ENCODE measurements around the gene NAPG. TPM values are rescaled to one million over a fixed set of nuclear protein-coding genes. Genes with fewer than 3 reads are reported as not detected.
A peak's percentile ranks its signal among the peaks of the same experiment; 100 is the strongest.

Gene NAPG
- polyA plus RNA-seq, 2 of the 4 experiments (the other 2 are of a cell fraction): 11.6 to 22.1 TPM

- Histone ChIP-seq H3K4me3 (no peak overlapping the region), H3K9me3 (no peaks in the 10 kb centered on the region), H3K27ac (no peak overlapping the region), H3K4me1 (no peaks in the 10 kb centered on the region), H3K4me2 (no peak overlapping the region)
- FAIRE-seq (no peak), DNase-seq (ENCODE audit: low read depth in 1 of 2, low spot score in 1 of 2) (no peak), ATAC-seq (peak; percentile 54 to 69; a peak in 5 of 6 replicates)
- TF ChIP-seq NFE2L2 (conservative IDR thresholded peaks at IDR 0.05; ENCODE audit: low read length): no peak
- no peak for TF ChIP-seq BHLHE40 (IDR thresholded peaks at IDR 0.05; ENCODE audit: low read depth, low read length)
- TF ChIP-seq TFCP2L1 (CRISPR knock-in tag; IDR thresholded peaks at IDR 0.05): no peak
- TF ChIP-seq RFX5 (IDR thresholded peaks at IDR 0.05): no peak
- ChIA-PET CTCF (interaction anchor here (0.5 to 4.1 kb wide), 25 partner anchors 9 to 993 kb away, joined by 3 to 23 read pairs (median 3); no protein-coding TSS in a partner anchor), POLR2A (interaction anchor here (0.6 kb wide), 1 partner anchor 253 kb away, joined by 4 read pairs; no protein-coding TSS in a partner anchor)
- 73% methylated on average over 16 of the region's 17 CpGs for WGBS (ENCODE audit: missing lambda C conversion rate)
Measured at GRCh38 chr18:10559553-10560451, 34.0 kb downstream of the NAPG start.

GRCh38 chr18:10560452-10561045 is 34.7 kb downstream of the NAPG start:
- POLR2A ChIA-PET: interaction anchor here (0.6 kb wide), 1 partner anchor 252 kb away, joined by 4 read pairs; no protein-coding TSS in a partner anchor
- H3K27ac ChIP-seq: no peak overlapping the region
- peak; percentile 35 to 53 for DNase-seq (ENCODE audit: low read depth in 1 of 2, low spot score in 1 of 2)
- no peaks in the 10 kb centered on the region for H3K4me1 ChIP-seq
- 37% methylated on average over 17 of the region's 17 CpGs for WGBS (ENCODE audit: missing lambda C conversion rate)
- H3K9me3 ChIP-seq: no peaks in the 10 kb centered on the region
- TF ChIP-seq RAD21 (conservative IDR thresholded peaks at IDR 0.05 in 1 of 2, IDR thresholded peaks at IDR 0.05 in 1 of 2) (peak; percentile 58 to 59), SMC3 (IDR thresholded peaks at IDR 0.05) (peak; percentile 77), E2F6 (IDR thresholded peaks at IDR 0.05; ENCODE audit: borderline replicate concordance, low read depth) (no peak), CTCF (IDR thresholded peaks at IDR 0.05) (peak; percentile 71)
- CTCF ChIA-PET: interaction anchor here (0.6 to 4.1 kb wide), 25 partner anchors 9 to 993 kb away, joined by 3 to 23 read pairs (median 3); no protein-coding TSS in a partner anchor
- H3K4me2 ChIP-seq: no peak overlapping the region
- no peak for FAIRE-seq
- no peak overlapping the region for H3K4me3 ChIP-seq
- ATAC-seq: peak; percentile 72 to 91; a peak in 5 of 6 replicates

GRCh38 chr18:10562773-10563160 is 36.9 kb downstream of the NAPG start:
- Histone ChIP-seq H3K4me1 (no peaks in the 10 kb centered on the region), H3K4me3 (no peak overlapping the region), H3K9me3 (no peaks in the 10 kb centered on the region), H3K4me2 (no peak overlapping the region), H3K27ac (no peak overlapping the region)
- WGBS (ENCODE audit: missing lambda C conversion rate): 87% methylated on average over 5 of the region's 5 CpGs
- TF ChIP-seq CTCF (IDR thresholded peaks at IDR 0.05) (no peak), EHMT2 (IDR thresholded peaks at IDR 0.05; ENCODE audit: low read depth) (no peak), FOXS1 (CRISPR knock-in tag; IDR thresholded peaks at IDR 0.05) (no peak), ZNF302 (CRISPR knock-in tag; IDR thresholded peaks at IDR 0.05) (no peak), RAD21 (conservative IDR thresholded peaks at IDR 0.05 in 1 of 2, IDR thresholded peaks at IDR 0.05 in 1 of 2) (no peak), ZSCAN20 (CRISPR knock-in tag; IDR thresholded peaks at IDR 0.05) (no peak), ATOH8 (CRISPR knock-in tag; IDR thresholded peaks at IDR 0.05; ENCODE audit: low read depth) (no peak), JUNB (IDR thresholded peaks at IDR 0.05) (no peak)
- ChIA-PET POLR2A (no interaction called here), CTCF (interaction anchor here (0.6 to 1.6 kb wide), 5 partner anchors 9 to 598 kb away, joined by 3 to 8 read pairs (median 3); no protein-coding TSS in a partner anchor)
- no peak for DNase-seq (ENCODE audit: low read depth in 1 of 2, low spot score in 1 of 2)
- no peak for FAIRE-seq
- ATAC-seq: no peak

Data from A549 (cell line).